Measurements from ENCODE around the gene CDKN1B.

DNA sequence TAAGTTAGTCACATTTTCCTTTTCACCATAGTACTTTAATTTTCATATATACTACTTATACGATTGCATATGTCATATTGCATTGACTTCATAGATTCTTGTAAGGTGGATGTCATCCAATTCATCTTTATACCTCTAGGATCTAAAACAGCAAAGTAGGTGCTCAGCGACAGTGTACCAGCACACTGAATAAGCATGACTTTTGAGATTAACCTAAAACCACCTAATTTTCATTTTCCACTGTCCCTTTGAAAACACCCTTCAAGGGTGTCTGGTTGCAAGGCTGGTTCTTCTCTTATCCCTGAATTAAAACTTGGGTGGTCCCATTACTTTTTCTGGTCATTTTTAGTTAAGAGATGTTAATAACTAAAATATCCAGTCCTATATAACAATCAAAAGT, 25.6 kb upstream of the CDKN1B start:
- TF ChIP-seq, protein P1, sequence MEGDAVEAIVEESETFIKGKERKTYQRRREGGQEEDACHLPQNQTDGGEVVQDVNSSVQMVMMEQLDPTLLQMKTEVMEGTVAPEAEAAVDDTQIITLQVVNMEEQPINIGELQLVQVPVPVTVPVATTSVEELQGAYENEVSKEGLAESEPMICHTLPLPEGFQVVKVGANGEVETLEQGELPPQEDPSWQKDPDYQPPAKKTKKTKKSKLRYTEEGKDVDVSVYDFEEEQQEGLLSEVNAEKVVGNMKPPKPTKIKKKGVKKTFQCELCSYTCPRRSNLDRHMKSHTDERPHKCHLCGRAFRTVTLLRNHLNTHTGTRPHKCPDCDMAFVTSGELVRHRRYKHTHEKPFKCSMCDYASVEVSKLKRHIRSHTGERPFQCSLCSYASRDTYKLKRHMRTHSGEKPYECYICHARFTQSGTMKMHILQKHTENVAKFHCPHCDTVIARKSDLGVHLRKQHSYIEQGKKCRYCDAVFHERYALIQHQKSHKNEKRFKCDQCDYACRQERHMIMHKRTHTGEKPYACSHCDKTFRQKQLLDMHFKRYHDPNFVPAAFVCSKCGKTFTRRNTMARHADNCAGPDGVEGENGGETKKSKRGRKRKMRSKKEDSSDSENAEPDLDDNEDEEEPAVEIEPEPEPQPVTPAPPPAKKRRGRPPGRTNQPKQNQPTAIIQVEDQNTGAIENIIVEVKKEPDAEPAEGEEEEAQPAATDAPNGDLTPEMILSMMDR (IDR thresholded peaks at IDR 0.05) = no peak
- no peak for TF ChIP-seq POLR2A (IDR thresholded peaks at IDR 0.05)
